Measurements from ENCODE around the gene HOXC5. TPM values are rescaled to one million over a fixed set of nuclear protein-coding genes. Genes with fewer than 3 reads are reported as not detected.

Gene HOXC5
- total RNA-seq, 1 experiment from 2014 or later, result not detected

DNA sequence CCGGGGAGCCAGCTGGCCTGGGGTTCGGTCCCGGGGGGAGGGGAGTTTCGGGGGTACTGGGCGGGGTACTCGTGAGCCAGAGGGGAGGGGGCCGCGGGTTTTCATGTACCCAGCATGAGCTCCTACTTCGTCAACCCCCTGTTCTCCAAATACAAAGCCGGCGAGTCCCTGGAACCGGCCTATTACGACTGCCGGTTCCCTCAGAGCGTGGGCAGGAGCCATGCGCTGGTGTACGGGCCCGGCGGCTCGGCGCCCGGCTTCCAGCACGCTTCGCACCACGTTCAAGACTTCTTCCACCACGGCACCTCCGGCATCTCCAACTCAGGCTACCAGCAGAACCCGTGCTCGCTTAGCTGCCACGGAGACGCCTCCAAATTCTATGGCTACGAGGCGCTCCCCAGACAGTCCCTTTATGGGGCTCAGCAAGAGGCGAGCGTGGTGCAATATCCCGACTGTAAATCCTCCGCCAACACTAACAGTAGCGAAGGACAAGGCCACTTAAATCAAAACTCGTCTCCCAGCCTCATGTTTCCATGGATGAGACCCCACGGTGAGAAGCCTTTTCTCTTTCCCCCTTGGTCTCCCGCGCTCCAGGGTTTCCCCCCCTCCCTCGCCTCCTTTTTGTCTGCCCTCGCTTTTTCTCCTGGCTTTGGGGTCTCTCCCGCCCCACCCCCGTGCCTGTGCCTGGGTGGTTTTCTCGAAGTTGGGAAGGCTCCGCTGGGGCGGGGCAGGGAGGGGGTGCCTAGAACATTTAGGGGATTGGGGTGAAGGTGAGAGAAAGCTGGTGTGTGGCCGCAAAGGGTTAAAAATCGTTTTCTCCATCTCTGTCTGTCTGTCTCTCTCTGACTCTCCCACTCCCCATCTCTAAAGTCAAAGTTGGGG, 23.4 kb upstream of the HOXC5 start:
- Histone ChIP-seq H3K4me3 (no peak overlapping the region), H3K9me3 (replicated peaks) (no peaks in the 10 kb centered on the region), H3K36me3 (no peaks in the 10 kb centered on the region), H3K27me3 (peaks cover 47% of the 10 kb centered on the region), H3K4me1 (no peaks in the 10 kb centered on the region), H3K27ac (no peak overlapping the region)
- no peak for DNase-seq

DNA sequence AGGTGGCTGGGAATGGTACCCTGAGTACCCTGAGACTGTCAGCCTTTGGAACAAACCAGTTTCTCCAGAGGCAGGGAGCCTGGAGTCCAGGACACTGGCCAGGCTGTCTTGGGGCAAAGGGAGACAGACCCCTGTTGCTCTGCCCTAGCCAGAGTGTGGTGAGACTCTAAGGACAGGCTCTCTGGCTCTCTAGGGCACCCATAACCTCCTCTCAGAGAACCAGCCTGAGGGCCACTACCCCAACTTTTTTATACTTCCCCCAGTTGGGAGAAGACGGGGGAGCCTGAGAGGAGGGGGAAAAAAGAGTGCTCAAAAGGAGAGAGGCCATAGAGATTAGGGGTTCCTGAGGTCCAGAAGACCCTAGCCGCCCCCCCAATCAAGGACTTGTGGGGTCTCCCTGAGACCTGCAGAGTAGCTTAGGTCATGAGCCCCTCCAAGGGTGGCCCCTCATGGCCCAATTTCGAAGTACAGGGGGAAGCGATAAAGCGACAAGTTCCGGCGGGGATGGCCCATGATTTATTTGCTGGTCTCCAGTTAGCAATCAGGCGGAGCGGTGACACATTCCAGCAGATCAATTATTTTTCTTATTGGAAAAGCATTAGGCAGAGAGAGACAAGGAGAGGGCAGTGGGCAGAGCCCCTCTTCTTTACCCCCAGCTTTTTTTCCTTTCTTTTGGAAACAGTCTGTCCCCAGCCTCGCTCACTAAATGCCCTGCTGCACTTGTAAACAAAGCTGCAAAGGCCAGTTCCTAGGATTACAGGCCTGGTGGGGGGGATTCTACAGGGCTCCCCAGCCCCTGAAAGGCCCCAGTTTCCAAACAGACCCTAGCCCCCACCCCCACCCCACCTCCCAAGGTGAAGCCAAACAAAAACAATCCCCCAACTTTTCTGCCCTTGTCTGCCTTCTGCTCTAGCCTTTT, 22.5 kb upstream of the HOXC5 start:
- DNase-seq, result no peak
- no peak overlapping the region for H3K27ac ChIP-seq
- no peaks in the 10 kb centered on the region for H3K9me3 ChIP-seq (replicated peaks)
- H3K36me3 ChIP-seq, result no peaks in the 10 kb centered on the region
- no peak overlapping the region for H3K4me3 ChIP-seq
- peaks cover 47% of the 10 kb centered on the region for H3K27me3 ChIP-seq
- H3K4me1 ChIP-seq, result no peaks in the 10 kb centered on the region

DNA sequence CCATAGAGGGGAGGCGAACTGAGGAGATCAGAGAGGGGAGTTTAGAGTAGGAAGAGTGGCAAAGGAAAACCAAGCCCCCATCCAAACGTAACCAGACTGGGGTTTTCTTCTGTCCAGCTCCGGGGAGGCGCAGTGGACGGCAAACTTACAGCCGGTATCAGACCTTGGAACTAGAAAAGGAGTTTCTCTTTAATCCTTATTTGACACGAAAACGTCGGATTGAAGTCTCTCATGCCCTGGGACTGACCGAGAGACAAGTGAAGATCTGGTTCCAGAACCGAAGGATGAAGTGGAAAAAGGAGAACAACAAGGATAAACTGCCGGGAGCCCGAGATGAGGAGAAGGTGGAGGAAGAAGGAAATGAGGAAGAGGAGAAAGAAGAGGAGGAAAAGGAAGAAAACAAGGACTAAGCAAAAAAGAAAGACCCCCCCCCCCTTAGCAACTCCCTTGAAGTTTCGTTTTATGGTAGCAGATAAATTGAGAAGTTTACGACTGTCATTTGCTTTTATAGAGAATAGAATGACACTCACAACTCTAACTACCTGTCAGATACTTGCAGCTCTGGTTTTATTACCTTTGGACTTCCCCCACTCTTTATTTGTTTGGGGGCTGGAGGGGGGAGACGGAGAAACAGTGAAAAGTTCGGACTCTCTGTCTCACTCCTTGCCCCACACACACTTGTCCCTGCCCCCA, 21.7 kb upstream of the HOXC5 start:
- peaks cover 46% of the 10 kb centered on the region for H3K27me3 ChIP-seq
- no peak for DNase-seq
- H3K4me3 ChIP-seq, result no peak overlapping the region
- peaks cover 2% of the 10 kb centered on the region; the same call in 1 of the 2 replicates for H3K4me1 ChIP-seq
- H3K9me3 ChIP-seq (replicated peaks), result no peaks in the 10 kb centered on the region
- no peaks in the 10 kb centered on the region for H3K36me3 ChIP-seq
- no peak overlapping the region for H3K27ac ChIP-seq

DNA sequence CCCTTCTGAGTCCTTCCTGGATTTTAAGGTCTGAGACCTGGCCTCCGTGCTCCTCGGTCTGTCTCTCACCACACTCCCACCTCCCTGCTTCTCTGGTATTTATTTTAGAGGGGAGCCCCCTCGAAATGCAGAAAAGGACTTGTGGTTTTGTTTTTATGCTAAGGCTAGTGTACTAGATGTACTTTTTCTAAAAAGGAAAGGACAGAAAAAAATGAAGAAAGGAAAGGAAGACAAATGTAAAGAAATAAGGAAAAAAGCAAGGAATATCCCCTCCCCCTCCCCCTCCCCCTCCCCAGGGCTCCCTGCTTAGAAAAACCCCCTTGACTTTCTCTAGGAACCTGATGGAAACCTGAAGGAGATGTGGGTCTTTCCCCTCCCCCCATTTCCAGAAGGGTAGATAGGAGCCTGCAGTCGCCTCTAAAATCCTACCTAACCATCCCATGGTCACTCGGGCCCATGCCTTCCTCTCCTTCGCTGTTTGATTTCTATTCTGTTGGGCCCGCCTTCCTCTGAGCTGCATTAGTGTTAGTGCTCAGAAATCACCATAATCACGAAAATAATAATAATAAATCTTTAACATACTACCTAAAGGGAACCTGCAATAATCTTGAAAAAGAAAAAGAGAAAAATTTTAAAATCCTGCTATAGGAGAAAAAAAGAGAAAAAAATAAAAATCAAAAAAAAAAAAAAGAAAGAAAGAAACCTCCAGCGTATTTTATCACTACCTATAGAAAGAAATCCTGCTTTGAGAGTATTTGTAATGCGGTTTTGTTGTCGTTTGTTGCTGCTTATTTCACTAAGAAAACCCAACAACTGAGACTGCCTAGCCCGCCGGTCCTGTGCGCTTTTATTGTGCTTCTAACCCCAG, 21.0 kb upstream of the HOXC5 start:
- Histone ChIP-seq H3K4me3 (no peak overlapping the region), H3K27ac (no peak overlapping the region)
- no peak for DNase-seq

DNA sequence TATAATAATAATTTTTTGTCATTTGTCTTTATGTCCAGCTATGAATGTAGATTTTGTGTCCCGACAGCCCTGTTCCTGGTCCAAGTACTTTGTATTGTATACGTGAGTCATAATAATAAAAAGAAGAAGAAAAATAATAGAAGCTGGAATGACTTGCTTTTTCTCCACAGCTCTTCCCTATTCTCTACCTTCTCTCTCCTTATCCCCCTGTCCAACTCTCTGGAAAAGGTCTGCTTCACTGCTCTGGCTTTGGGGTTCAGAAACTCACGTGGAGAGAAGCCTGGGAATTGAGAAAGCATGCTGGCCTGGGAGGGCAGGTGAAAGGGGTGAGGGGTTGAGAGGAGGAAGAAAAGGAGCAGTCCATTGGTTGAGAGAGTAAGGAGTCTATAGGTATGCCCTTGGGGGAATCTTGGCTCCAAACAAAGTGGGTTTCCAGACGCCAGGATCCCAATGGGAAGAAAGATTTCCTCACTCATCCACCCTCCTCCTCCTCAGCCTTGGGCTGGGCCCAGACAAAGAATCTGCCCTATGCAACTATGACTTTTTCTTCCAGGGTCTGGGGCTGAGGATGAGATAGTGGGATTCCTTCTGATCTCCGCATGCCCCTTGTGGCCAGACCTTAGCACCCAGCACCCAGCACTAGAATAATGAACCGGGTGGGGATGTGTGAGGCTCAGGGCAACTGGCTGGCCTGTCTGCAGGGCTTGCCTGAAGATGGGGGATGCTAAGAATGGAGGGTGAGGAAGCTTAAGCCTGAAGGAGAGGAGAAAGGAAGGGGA, 20.0 kb upstream of the HOXC5 start:
- H3K27me3 ChIP-seq, result peaks cover 29% of the 10 kb centered on the region
- DNase-seq, result no peak
- peaks cover 2% of the 10 kb centered on the region; the same call in 1 of the 2 replicates for H3K4me1 ChIP-seq
- no peaks in the 10 kb centered on the region for H3K9me3 ChIP-seq (replicated peaks)
- no peak overlapping the region for H3K4me3 ChIP-seq
- H3K27ac ChIP-seq, result no peak overlapping the region
- H3K36me3 ChIP-seq, result no peaks in the 10 kb centered on the region

More for the DNA sequence above, 21.0 kb upstream of the HOXC5 start:
- H3K9me3 ChIP-seq (replicated peaks), result no peaks in the 10 kb centered on the region
- peaks cover 38% of the 10 kb centered on the region for H3K27me3 ChIP-seq
- H3K4me1 ChIP-seq, result peaks cover 2% of the 10 kb centered on the region; the same call in 1 of the 2 replicates
- H3K36me3 ChIP-seq, result no peaks in the 10 kb centered on the region

- Histone ChIP-seq H3K36me3 (no peaks in the 10 kb centered on the region), H3K4me1 (peaks cover 3% of the 10 kb centered on the region), H3K4me3 (no peak overlapping the region), H3K27ac (no peak overlapping the region), H3K9me3 (replicated peaks) (no peaks in the 10 kb centered on the region), H3K27me3 (peaks cover 18% of the 10 kb centered on the region)
- DNase-seq, result no peak
Observed at GRCh38 chr12:54014377-54015017, 18.4 kb upstream of the HOXC5 start.

GRCh38 chr12:54015018-54015931, 17.6 kb upstream of the HOXC5 start:
- no peak for DNase-seq
- peaks cover 10% of the 10 kb centered on the region for H3K27me3 ChIP-seq
- H3K9me3 ChIP-seq (replicated peaks), result no peaks in the 10 kb centered on the region
- peaks cover 6% of the 10 kb centered on the region for H3K4me1 ChIP-seq
- no peaks in the 10 kb centered on the region for H3K36me3 ChIP-seq
- no peak overlapping the region for H3K4me3 ChIP-seq
- H3K27ac ChIP-seq, result no peak overlapping the region

- H3K36me3 ChIP-seq, result no peaks in the 10 kb centered on the region
- peaks cover 6% of the 10 kb centered on the region for H3K4me1 ChIP-seq
- DNase-seq, result no peak
- no peaks in the 10 kb centered on the region for H3K9me3 ChIP-seq (replicated peaks)
- H3K27me3 ChIP-seq, result peaks cover 5% of the 10 kb centered on the region
- peak overlapping the region; percentile 69 for H3K4me3 ChIP-seq
- no peak overlapping the region for H3K27ac ChIP-seq
Observed at GRCh38 chr12:54016051-54016450, 16.8 kb upstream of the HOXC5 start.

DNA sequence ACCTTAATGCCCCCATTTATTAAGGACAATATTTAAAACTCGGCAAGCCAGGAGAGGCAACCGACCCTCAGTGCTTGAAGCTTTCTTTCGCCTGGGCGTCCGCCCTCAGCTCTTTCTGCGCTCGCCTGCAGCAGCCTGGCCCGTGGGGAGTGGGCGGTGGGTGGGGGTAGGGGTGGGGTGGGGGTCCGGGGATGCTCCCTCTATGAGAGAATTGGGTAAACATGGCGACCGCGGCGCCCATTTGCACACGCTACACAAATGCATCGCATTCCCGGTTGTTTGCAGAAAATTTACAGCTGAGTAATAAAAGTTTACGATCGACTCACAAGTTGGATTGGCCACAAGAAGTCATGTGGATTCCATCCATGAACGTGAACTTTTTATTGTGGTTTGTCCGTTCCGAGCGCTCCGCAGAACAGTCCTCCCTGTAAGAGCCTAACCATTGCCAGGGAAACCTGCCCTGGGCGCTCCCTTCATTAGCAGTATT, 16.3 kb upstream of the HOXC5 start:
- H3K4me1 ChIP-seq, result peaks cover 6% of the 10 kb centered on the region
- H3K4me3 ChIP-seq, result peak overlapping the region; percentile 69
- H3K27me3 ChIP-seq, result no peaks in the 10 kb centered on the region; the same call in 1 of the 2 replicates
- no peaks in the 10 kb centered on the region for H3K36me3 ChIP-seq
- peak; percentile 35 to 58 for DNase-seq
- no peaks in the 10 kb centered on the region for H3K9me3 ChIP-seq (replicated peaks)
- peak overlapping the region; percentile 82; the same call in 1 of the 2 replicates for H3K27ac ChIP-seq

GRCh38 chr12:54017027-54017788, 15.6 kb upstream of the HOXC5 start:
- H3K4me3 ChIP-seq, result peak overlapping the region; percentile 69
- DNase-seq, result peak; percentile 51 to 65
- H3K27me3 ChIP-seq, result no peaks in the 10 kb centered on the region
- no peaks in the 10 kb centered on the region for H3K36me3 ChIP-seq
- H3K9me3 ChIP-seq (replicated peaks), result no peaks in the 10 kb centered on the region
- peaks cover 6% of the 10 kb centered on the region for H3K4me1 ChIP-seq
- peak overlapping the region; percentile 82; the same call in 1 of the 2 replicates for H3K27ac ChIP-seq

DNA sequence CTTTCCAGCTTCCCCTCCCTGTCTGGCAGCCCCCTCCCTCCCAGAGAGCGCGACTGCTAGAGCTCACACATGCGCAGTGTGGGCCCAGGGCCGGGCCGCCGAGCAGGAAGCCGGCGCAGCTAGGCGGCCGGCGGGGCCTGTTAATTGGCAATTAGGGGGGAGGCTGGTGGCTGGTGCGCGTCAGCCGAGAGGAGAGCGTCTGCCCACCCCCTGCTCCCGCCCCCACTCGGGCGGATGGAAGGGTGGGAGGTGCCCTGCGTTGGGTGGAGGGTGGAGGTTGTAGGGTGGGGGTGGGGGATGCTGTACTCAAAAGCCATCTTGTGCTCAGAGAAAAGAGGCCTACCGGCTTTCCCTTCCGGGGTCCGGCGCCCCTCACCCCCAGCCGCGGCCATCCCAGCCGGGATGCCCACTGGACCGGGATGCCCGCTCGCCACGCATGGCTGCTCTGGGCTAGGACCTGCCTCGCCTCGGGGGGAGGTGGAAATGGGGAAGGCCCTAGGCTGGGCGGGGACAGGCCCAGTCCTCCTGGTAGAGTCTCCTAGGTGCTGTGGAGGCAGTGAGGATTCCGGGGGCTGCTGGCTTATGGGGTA, 14.9 kb upstream of the HOXC5 start:
- peaks cover 6% of the 10 kb centered on the region for H3K4me1 ChIP-seq
- H3K27ac ChIP-seq, result peak overlapping the region; percentile 82
- no peaks in the 10 kb centered on the region for H3K9me3 ChIP-seq (replicated peaks)
- H3K27me3 ChIP-seq, result no peaks in the 10 kb centered on the region
- peak overlapping the region; percentile 69 for H3K4me3 ChIP-seq
- peak; percentile 94 for DNase-seq
- no peaks in the 10 kb centered on the region for H3K36me3 ChIP-seq

Measured in SJCRH30 (cell line).